IMR-90 (cell line): ENCODE measurements around the gene LRPPRC. TPM values are rescaled to one million over a fixed set of nuclear protein-coding genes. Genes with fewer than 3 reads are reported as not detected.

Experiments used
- ATAC-seq: fragments of 200-7000 bp; cut with Tn5 transposase; 2 replicates; pipeline ENCODE4 v1.9.1; 2020; ENCODE audit warnings: low read depth, mild to moderate bottlenecking, moderate library complexity
- BruUV-seq: library from RNA; stranded (reverse); fragments of 400-500 nt; replicated peaks from 2 replicates; lab custom pipeline; 2021; lab: Mats Ljungman, UMichigan
- CTCF ChIA-PET: fragments of 300-600 bp; formaldehyde crosslinking; extraction: SDS; loops from one replicate; lab custom pipeline; 2021; ENCODE audit warnings: antibody characterized with exemption; lab: Yijun Ruan, JAX
- POLR2A ChIA-PET: fragments of 300-600 bp; sonication (Branson Sonifier 250); formaldehyde crosslinking; loops from one replicate; lab custom pipeline; 2022; ENCODE audit warnings: antibody characterized with exemption; ENCODE audit not compliant: unreplicated experiment; lab: Charles Lee
- DNase-seq: peaks from one replicate; pipeline ENCODE4 v3.0.0; 2013
- H2AFZ ChIP-seq: replicated peaks from 2 replicates; pipeline ENCODE3; 2013; ENCODE audit warnings: low read length, mild to moderate bottlenecking; ENCODE audit not compliant: poor library complexity
- H2AK5ac ChIP-seq: 2 replicates; pipeline ENCODE4 v1.6.1; 2013; ENCODE audit warnings: low read depth, low read length, inconsistent platforms
- H2AK9ac ChIP-seq: replicated peaks from 2 replicates; pipeline ENCODE3; 2013; ENCODE audit warnings: mild to moderate bottlenecking, low read depth, low read length, moderate library complexity; ENCODE audit not compliant: poor library complexity
- H2BK120ac ChIP-seq: 2 replicates; pipeline ENCODE4 v1.6.1; 2013; ENCODE audit warnings: low read depth, low read length, inconsistent platforms
- H2BK15ac ChIP-seq: 3 replicates; pipeline ENCODE4 v1.6.1; 2013; ENCODE audit warnings: low read depth, low read length, inconsistent platforms
- H2BK20ac ChIP-seq: 2 replicates; pipeline ENCODE4 v1.6.1; 2013; ENCODE audit warnings: low read depth, mild to moderate bottlenecking, inconsistent platforms, low read length, moderate library complexity
- H2BK5ac ChIP-seq: 2 replicates; pipeline ENCODE4 v1.6.1; 2013; ENCODE audit warnings: mild to moderate bottlenecking, low read depth, low read length, inconsistent platforms; ENCODE audit not compliant: poor library complexity, severe bottlenecking
- H3K14ac ChIP-seq: replicated peaks from 2 replicates; pipeline ENCODE4 v1.6.1; 2013; ENCODE audit warnings: low read depth, low read length, inconsistent platforms
- H3K18ac ChIP-seq: 2 replicates; pipeline ENCODE4 v1.6.1; 2013; ENCODE audit warnings: low read depth, low read length, control low read depth
- H3K23ac ChIP-seq: 2 replicates; pipeline ENCODE4 v1.6.1; 2013; ENCODE audit warnings: low read depth, low read length, inconsistent platforms
- H3K27ac ChIP-seq: 2 replicates; pipeline ENCODE4 v1.5.1; 2013; ENCODE audit warnings: mild to moderate bottlenecking, control low read depth, low read length; ENCODE audit not compliant: insufficient read depth
- H3K27me3 ChIP-seq: 2 replicates; pipeline ENCODE4 v1.6.1; 2013; ENCODE audit warnings: low read length; ENCODE audit not compliant: control insufficient read depth, insufficient read depth
- H3K36me3 ChIP-seq: 2 replicates; pipeline ENCODE4 v1.6.1; 2013; ENCODE audit warnings: low read length, mixed read lengths; ENCODE audit not compliant: control insufficient read depth, insufficient read depth
- H3K4ac ChIP-seq: 2 replicates; pipeline ENCODE4 v1.6.1; 2013; ENCODE audit warnings: low read depth, low read length, inconsistent platforms
- H3K4me1 ChIP-seq: 2 replicates; pipeline ENCODE4 v1.6.1; 2013; ENCODE audit warnings: low read length, mixed read lengths; ENCODE audit not compliant: control insufficient read depth, insufficient read depth
- H3K4me2 ChIP-seq: 2 replicates; pipeline ENCODE4 v1.6.1; 2013; ENCODE audit warnings: low read depth, mild to moderate bottlenecking, control low read depth, low read length, moderate library complexity
- H3K4me3 ChIP-seq: 2 replicates; pipeline ENCODE4 v1.5.1; 2013; ENCODE audit warnings: low read depth, mild to moderate bottlenecking, control low read depth, low read length, moderate library complexity; ENCODE audit not compliant: insufficient read depth
- H3K56ac ChIP-seq: 2 replicates; pipeline ENCODE4 v1.6.1; 2013; ENCODE audit warnings: low read length, inconsistent platforms; ENCODE audit not compliant: insufficient read depth; ENCODE audit errors: extremely low read depth
- H3K79me1 ChIP-seq, 2 experiments: 2 replicates each; pipeline ENCODE4 v1.6.1; 2013; ENCODE audit warnings: low read length in 2 of 2, inconsistent platforms in 1 of 2, low read depth in 1 of 2
- H3K9ac ChIP-seq: 2 replicates; pipeline ENCODE4 v1.6.1; 2013; ENCODE audit warnings: low read depth, low read length, control low read depth
- H3K9me1 ChIP-seq: 2 replicates; pipeline ENCODE4 v1.6.1; 2013; ENCODE audit warnings: low read length, inconsistent platforms; ENCODE audit not compliant: insufficient read depth
- H3K9me3 ChIP-seq: 2 replicates; pipeline ENCODE4 v1.6.1; 2013; ENCODE audit warnings: low read length; ENCODE audit not compliant: control insufficient read depth, insufficient read depth
- H4K20me1 ChIP-seq: 2 replicates; pipeline ENCODE4 v1.6.1; 2013; ENCODE audit warnings: low read length, inconsistent platforms; ENCODE audit not compliant: insufficient read depth
- H4K5ac ChIP-seq: 2 replicates; pipeline ENCODE4 v1.6.1; 2013; ENCODE audit warnings: mild to moderate bottlenecking, low read depth, low read length, control low read depth
- H4K8ac ChIP-seq, 2 experiments: 2 replicates each; pipeline ENCODE4 v1.6.1; 2013; ENCODE audit warnings: low read depth in 2 of 2, low read length in 2 of 2, control low read depth in 1 of 2, inconsistent platforms in 1 of 2
- H4K91ac ChIP-seq: 2 replicates; pipeline ENCODE4 v1.6.1; 2013; ENCODE audit warnings: low read depth, low read length, inconsistent platforms; ENCODE audit not compliant: insufficient read depth
- CHD1 ChIP-seq: IDR thresholded peaks from 2 replicates; pipeline ENCODE4 v1.6.1; 2012; ENCODE audit warnings: low read depth, low read length, improper control_type of control experiment
- MAFK ChIP-seq: IDR thresholded peaks from 2 replicates; pipeline ENCODE4 v1.6.1; 2012; ENCODE audit warnings: low read depth, low read length, improper control_type of control experiment
- MXI1 ChIP-seq: IDR thresholded peaks from 2 replicates; pipeline ENCODE4 v1.6.1; 2012; ENCODE audit warnings: low read depth, mild to moderate bottlenecking, low read length, moderate library complexity, borderline replicate concordance
- NFE2L2 ChIP-seq: fragments of 150-350 bp; IDR thresholded peaks from 2 replicates; pipeline ENCODE4 v1.6.1; 2016; ENCODE audit warnings: low read depth, mild to moderate bottlenecking, low read length
- RAD21 ChIP-seq: IDR thresholded peaks from 2 replicates; pipeline ENCODE4 v1.6.1; 2012; ENCODE audit warnings: low read length, improper control_type of control experiment
- RCOR1 ChIP-seq: IDR thresholded peaks from 2 replicates; pipeline ENCODE4 v1.6.1; 2012; ENCODE audit warnings: mild to moderate bottlenecking, low read length, improper control_type of control experiment; ENCODE audit not compliant: insufficient replicate concordance
- WGBS, 2 experiments: methylation state at CpG; one replicate each; pipeline versions ENCODE4 v1.1.5 to v1.1.7; 2013; ENCODE audit warnings: missing lambda C conversion rate in 2 of 2; ENCODE audit not compliant: insufficient read length in 1 of 2; ENCODE audit errors: extremely low coverage in 2 of 2; 5-methylcytosine and 5-hydroxymethylcytosine counted together
- dilution Hi-C: fragments of 300-500 bp; cut with HindIII; formaldehyde crosslinking; loops from one replicate; pipeline ENCODE4 v1.14.3; 2018; ENCODE audit warnings: low sequenced_read_pairs; ENCODE audit not compliant: unreplicated experiment
- in situ Hi-C: fragments of 300-500 bp; cut with MboI; formaldehyde crosslinking; loops from 3 replicates; pipeline ENCODE4 v1.14.3; 2019; ENCODE audit warnings: low sequenced_read_pairs, inconsistent platforms, mixed read lengths
- intact Hi-C: fragments of 100-400 bp; cut with micrococcal nuclease; formaldehyde crosslinking; loops from 2 replicates; pipeline ENCODE4 v1.10.0; 2022
- polyA plus RNA-seq, 3 experiments: library from polyadenylated mRNA; depleted of rRNA; stranded (reverse); fragments of >200 nt; gene quantifications; 2 replicates each; pipeline ENCODE4 v1.2.3, GENCODE V29; 2012; ENCODE audit warnings: low replicate concordance in 1 of 3
- total RNA-seq: library from RNA; depleted of rRNA; stranded (reverse); fragments of >200 nt; gene quantifications from 2 replicates; pipeline ENCODE4 v1.2.3, GENCODE V29; 2012
- TF ChIP-seq, protein P1 (sequence below): fragments of 150-350 bp; IDR thresholded peaks from 2 replicates; pipeline ENCODE4 v1.6.1; 2016; ENCODE audit warnings: low read depth, mild to moderate bottlenecking, low read length, moderate library complexity, borderline replicate concordance
- TF ChIP-seq, protein P2 (sequence below): fragments of 150-350 bp; IDR thresholded peaks from 2 replicates; pipeline ENCODE4 v1.6.1; 2017; ENCODE audit warnings: mild to moderate bottlenecking, antibody characterized with exemption, low read length, low read depth

LRPPRC gene
- total and polyA plus RNA-seq, 2 of the 4 experiments (the other 2 are of a cell fraction) = 30.4 to 36.0 TPM

DNA sequence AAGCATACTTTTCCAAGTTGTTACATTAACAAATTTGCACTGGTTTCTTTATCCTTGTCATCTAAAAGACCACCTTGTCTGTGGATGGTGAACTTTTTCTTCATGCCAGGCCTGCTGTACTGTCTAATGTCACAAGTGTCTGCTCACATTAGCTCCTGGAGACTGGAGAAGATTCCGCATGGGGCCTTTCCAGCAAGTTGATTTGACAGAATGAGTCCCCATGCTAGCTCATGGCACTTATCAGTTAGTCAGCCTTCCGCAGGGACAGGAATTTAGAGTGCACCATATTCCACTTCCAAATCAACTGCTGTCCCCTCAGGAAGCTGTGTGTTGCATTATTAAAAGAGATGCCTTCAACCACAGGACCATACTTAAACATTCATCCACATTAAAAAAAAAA, 41.4 kb upstream of the LRPPRC start:
- H2AK9ac ChIP-seq = no peak overlapping the region
- WGBS, 2 experiments = 40% methylated on average over 1 of the region's 2 CpGs; no CpG with 5 or more reads in 1 of the 2 experiments
- H3K18ac ChIP-seq = no peak overlapping the region
- H4K8ac ChIP-seq = no peak overlapping the region
- no peak overlapping the region for H4K91ac ChIP-seq
- H2BK120ac ChIP-seq = no peak overlapping the region
- peaks cover 25% of the 10 kb centered on the region for H3K27me3 ChIP-seq
- H3K9me3 ChIP-seq = no peaks in the 10 kb centered on the region
- H4K5ac ChIP-seq = no peak overlapping the region
- H2BK20ac ChIP-seq = no peak overlapping the region
- H2BK15ac ChIP-seq = no peak overlapping the region
- no peak overlapping the region for H2BK5ac ChIP-seq
- no peak overlapping the region for H3K56ac ChIP-seq
- no peak overlapping the region for H3K4me3 ChIP-seq
- no peak overlapping the region for H3K14ac ChIP-seq
- no peak overlapping the region for H3K4me2 ChIP-seq
- ChIA-PET POLR2A (interaction anchor here (0.6 kb wide), 1 partner anchor 29 kb away, joined by 5 read pairs; no protein-coding TSS in a partner anchor), CTCF (no interaction called here)
- no peaks in the 10 kb centered on the region for H3K4me1 ChIP-seq
- H3K9me1 ChIP-seq = no peaks in the 10 kb centered on the region
- no peaks in the 10 kb centered on the region for H3K36me3 ChIP-seq
- in situ Hi-C loops (loop anchor here (10.0 kb wide), 1 partner anchor 438 kb away; no protein-coding TSS in a partner anchor), intact Hi-C loops (no loop called here), dilution Hi-C loops (no loop called here)
- H3K27ac ChIP-seq = no peak overlapping the region
- no peak for ATAC-seq
- H3K23ac ChIP-seq = no peak overlapping the region
- H2AFZ ChIP-seq = no peak overlapping the region
- H3K9ac ChIP-seq = no peak overlapping the region
- H4K20me1 ChIP-seq = no peaks in the 10 kb centered on the region
- DNase-seq = no peak
- BruUV-seq = no TSS peak
- no peak overlapping the region for H2AK5ac ChIP-seq
- H3K79me1 ChIP-seq = no peaks in the 10 kb centered on the region
- TF ChIP-seq RAD21 (no peak), NFE2L2 (no peak), MXI1 (no peak), MAFK (no peak), CHD1 (no peak), RCOR1 (no peak)
- TF ChIP-seq, protein P1, sequence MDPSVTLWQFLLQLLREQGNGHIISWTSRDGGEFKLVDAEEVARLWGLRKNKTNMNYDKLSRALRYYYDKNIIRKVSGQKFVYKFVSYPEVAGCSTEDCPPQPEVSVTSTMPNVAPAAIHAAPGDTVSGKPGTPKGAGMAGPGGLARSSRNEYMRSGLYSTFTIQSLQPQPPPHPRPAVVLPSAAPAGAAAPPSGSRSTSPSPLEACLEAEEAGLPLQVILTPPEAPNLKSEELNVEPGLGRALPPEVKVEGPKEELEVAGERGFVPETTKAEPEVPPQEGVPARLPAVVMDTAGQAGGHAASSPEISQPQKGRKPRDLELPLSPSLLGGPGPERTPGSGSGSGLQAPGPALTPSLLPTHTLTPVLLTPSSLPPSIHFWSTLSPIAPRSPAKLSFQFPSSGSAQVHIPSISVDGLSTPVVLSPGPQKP = no peak
- TF ChIP-seq, protein P2, sequence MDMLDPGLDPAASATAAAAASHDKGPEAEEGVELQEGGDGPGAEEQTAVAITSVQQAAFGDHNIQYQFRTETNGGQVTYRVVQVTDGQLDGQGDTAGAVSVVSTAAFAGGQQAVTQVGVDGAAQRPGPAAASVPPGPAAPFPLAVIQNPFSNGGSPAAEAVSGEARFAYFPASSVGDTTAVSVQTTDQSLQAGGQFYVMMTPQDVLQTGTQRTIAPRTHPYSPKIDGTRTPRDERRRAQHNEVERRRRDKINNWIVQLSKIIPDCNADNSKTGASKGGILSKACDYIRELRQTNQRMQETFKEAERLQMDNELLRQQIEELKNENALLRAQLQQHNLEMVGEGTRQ = no peak
- no peak overlapping the region for H3K4ac ChIP-seq
